NB4 (cell line): ENCODE results near the gene MEGF6.

Experiments
- CTCF ChIP-seq: IDR thresholded peaks from one replicate; pipeline ENCODE4 v1.5.1; 2012; ENCODE audit warnings: low read depth, low read length
- POLR2A ChIP-seq: IDR thresholded peaks from 2 replicates; pipeline ENCODE4 v1.6.1; 2011; ENCODE audit warnings: mild to moderate bottlenecking; ENCODE audit not compliant: insufficient read length; ENCODE audit errors: extremely low read depth

DNA sequence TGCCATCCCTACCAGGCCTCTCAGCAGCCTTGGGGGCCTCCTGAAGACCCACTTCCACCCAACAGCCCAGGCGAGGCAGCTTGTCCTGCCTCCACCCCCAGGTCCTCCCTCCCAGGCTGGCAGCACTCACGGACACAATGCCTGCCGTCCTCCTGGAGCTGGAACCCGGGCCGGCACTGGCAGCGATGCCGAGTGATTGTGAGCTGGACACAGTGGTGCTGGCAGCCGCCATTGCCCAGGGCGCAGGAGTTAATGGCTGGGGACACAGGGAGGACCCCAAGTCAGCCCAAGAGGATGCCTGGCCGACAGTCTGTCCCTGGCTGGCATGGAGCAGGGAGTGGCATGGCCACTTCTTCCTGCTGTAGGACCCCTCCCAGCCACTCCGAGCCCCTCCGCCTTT is 96.0 kb downstream of the MEGF6 start:
- TF ChIP-seq CTCF: no peak
- TF ChIP-seq POLR2A: no peak
